Activated T-helper 17 cell treated with anti-CD3 and anti-CD28 coated beads, Interleukin-2, amount 50 U/mL, for 72 hours (primary cell): Measurements from ENCODE around the gene RNU11. TPM values are rescaled to one million over a fixed set of nuclear protein-coding genes. Genes with fewer than 3 reads are reported as not detected.
"Not testable (repeated sequence)": the region's sequence is repeated elsewhere in the genome, so short reads cannot be mapped to it uniquely, and the experiment has no call there.

ENCODE experiments used
- ATAC-seq: fragments of 150-1000 bp; cut with Tn5 transposase; replicated peaks from 2 replicates; pipeline ENCODE4 v1.10.0; 2021; ENCODE audit warnings: mild to moderate bottlenecking, moderate library complexity
- H3K27ac Mint-ChIP-seq: one replicate; pipeline ENCODE4 v1.8.0; 2022; ENCODE audit warnings: mixed read lengths
- H3K27me3 Mint-ChIP-seq: one replicate; pipeline ENCODE4 v1.8.0; 2022; ENCODE audit warnings: mixed read lengths
- H3K36me3 Mint-ChIP-seq: one replicate; pipeline ENCODE4 v1.8.0; 2022; ENCODE audit warnings: low read depth, mild to moderate bottlenecking, mixed read lengths
- H3K4me1 Mint-ChIP-seq: one replicate; pipeline ENCODE4 v1.8.0; 2022; ENCODE audit warnings: mixed read lengths
- H3K4me3 Mint-ChIP-seq: one replicate; pipeline ENCODE4 v1.8.0; 2022; ENCODE audit warnings: mild to moderate bottlenecking, mixed read lengths
- H3K9me3 Mint-ChIP-seq: one replicate; pipeline ENCODE4 v1.8.0; 2022; ENCODE audit warnings: mixed read lengths
- total RNA-seq, 2 donors: library from RNA; stranded (reverse); gene quantifications; one replicate each; pipeline ENCODE4 v1.2.3, GENCODE V29; 2022

Gene RNU11
- total RNA-seq, 2 donors from 2014 or later, result not detected

DNA sequence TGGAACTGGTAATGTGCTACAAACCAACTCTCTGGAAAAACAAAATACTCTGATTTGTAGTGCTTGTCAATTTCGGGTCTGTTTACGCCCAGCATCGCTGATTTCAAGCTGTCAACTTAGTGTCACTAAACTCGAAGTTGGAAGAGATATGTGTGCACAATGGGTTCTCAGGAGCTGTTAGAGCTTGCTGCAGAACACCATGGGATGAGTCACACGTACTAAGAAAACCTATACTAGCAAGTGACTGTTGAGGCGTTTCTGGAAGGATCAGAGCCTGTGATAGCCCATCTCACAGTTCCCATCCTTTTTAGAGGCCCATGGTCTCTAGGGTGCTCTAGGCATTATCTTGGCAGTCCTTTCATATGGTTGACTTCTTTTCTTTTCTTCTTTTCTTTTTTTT, 34.4 kb downstream of the RNU11 start:
- H3K9me3 Mint-ChIP-seq, result no peaks in the 10 kb centered on the region
- ATAC-seq, result no peak
- H3K27me3 Mint-ChIP-seq, result no peaks in the 10 kb centered on the region
- no peak overlapping the region for H3K27ac Mint-ChIP-seq
- peaks cover 11% of the 10 kb centered on the region for H3K4me1 Mint-ChIP-seq
- H3K4me3 Mint-ChIP-seq, result no peak overlapping the region
- H3K36me3 Mint-ChIP-seq, result peaks cover 71% of the 10 kb centered on the region

DNA sequence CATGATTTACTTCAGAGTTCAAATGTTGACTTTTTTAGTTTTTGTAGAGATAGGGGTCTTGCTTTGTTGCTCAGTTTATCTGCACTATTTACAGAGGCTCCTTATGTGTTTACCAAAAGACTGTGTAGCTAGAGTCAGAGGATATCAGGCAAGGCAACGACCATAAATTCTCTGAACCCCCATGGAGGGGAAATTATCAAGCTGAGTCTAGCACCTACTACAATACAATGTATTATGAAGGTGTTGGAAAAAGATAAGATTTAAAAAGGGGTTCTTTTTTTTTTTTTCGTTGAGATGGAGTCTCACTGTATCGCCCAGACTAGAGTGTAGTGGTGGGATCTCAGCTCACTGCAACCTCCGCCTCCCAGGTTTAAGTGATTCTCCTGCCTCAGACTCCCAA, 36.5 kb downstream of the RNU11 start:
- Mint-ChIP-seq H3K27ac (no peak overlapping the region), H3K4me3 (no peak overlapping the region), H3K27me3 (no peaks in the 10 kb centered on the region), H3K9me3 (no peaks in the 10 kb centered on the region), H3K4me1 (peaks cover 11% of the 10 kb centered on the region), H3K36me3 (peaks cover 88% of the 10 kb centered on the region)
- ATAC-seq, result no peak

GRCh38 chr1:28691627-28692026, 43.2 kb downstream of the RNU11 start:
- peaks cover 89% of the 10 kb centered on the region for H3K36me3 Mint-ChIP-seq
- H3K4me3 Mint-ChIP-seq, H3K27ac Mint-ChIP-seq, H3K27me3 Mint-ChIP-seq, ATAC-seq, H3K4me1 Mint-ChIP-seq, H3K9me3 Mint-ChIP-seq: not testable (repeated sequence)

Other genes starting within 250 kb of the RNU11 start
- 100 to 1,000 TPM in 1 of 2 donors, 10 to 100 TPM in 1; 58.6 to 116 TPM for gene RCC1, start 142.6 kb upstream of the RNU11 start, total RNA-seq
- gene TRNAU1AP, start 95.5 kb upstream of the RNU11 start, total RNA-seq, result 10 to 100 TPM; 58.9 to 95.8 TPM
- gene RAB42, start 56.3 kb upstream of the RNU11 start, total RNA-seq, result not detected
- 10 to 100 TPM; 15.0 to 28.4 TPM for gene TAF12, start 5.5 kb upstream of the RNU11 start, total RNA-seq
- gene GMEB1, start 20.2 kb downstream of the RNU11 start, total RNA-seq, result 10 to 100 TPM; 27.4 to 33.1 TPM
- 10 to 100 TPM; 60.1 to 74.9 TPM for gene YTHDF2, start 88.3 kb downstream of the RNU11 start, total RNA-seq
- gene OPRD1, start 163.6 kb downstream of the RNU11 start, total RNA-seq, result not detected